Parietal lobe (tissue), 2 donors: ENCODE measurements around the gene DCLK2. TPM values are rescaled to one million over a fixed set of nuclear protein-coding genes. Genes with fewer than 3 reads are reported as not detected.

ENCODE experiments used
- small RNA-seq: library from RNA; depleted of rRNA; stranded (forward); fragments of <200 nt; gene quantifications from one replicate; pipeline ENCODE3, GENCODE V24; 2014; ENCODE audit warnings: low replicate concordance
- total RNA-seq: library from RNA; depleted of rRNA; stranded (reverse); fragments of >200 nt; gene quantifications from one replicate; pipeline ENCODE4 v1.2.3, GENCODE V29; 2014

The DCLK2 gene
- 203 TPM for total RNA-seq

GRCh38 chr4:150078041-150078578, at the start of gene DCLK2:
Gene DCLK2 (plus strand): TSS chr4:150078445. CDS start chr4:150079028, 583 bp downstream.

Small RNAs within 50 kb of the gene (small RNA-seq; reads per million reads assigned to genes)
- gene RNU7-194P: not detected
